ENCODE results near the gene YWHAE. TPM values are rescaled to one million over a fixed set of nuclear protein-coding genes. Genes with fewer than 3 reads are reported as not detected.
A peak's percentile ranks its signal among the peaks of the same experiment; 100 is the strongest.
"Not testable (repeated sequence)": the region's sequence is repeated elsewhere in the genome, so short reads cannot be mapped to it uniquely, and the experiment has no call there.

The YWHAE gene
- total RNA-seq, 2 experiments from 2014 or later: 267 to 646 TPM

- H3K36me3 ChIP-seq (ENCODE audit: insufficient read depth, low read length): peaks cover 70% of the 10 kb centered on the region
- H3K4me3 ChIP-seq (ENCODE audit: low read depth, low read length, poor library complexity, severe bottlenecking): no peak overlapping the region
- no peak overlapping the region for H2AFZ ChIP-seq (ENCODE audit: low read length)
- POLR2A ChIA-PET: interaction anchor here (0.5 to 1.8 kb wide), 4 partner anchors 12 to 111 kb away, joined by 3 to 8 read pairs (median 6); no protein-coding TSS in a partner anchor
- no peak overlapping the region for H3K27ac ChIP-seq (ENCODE audit: low read depth, low read length, poor library complexity, severe bottlenecking)
- peaks cover 100% of the 10 kb centered on the region for H3K79me2 ChIP-seq (ENCODE audit: insufficient read depth, low read depth, low read length)
- CTCF ChIA-PET (ENCODE audit: unreplicated experiment): interaction anchor here (1.2 kb wide), 1 partner anchor 13 kb away, joined by 3 read pairs; no protein-coding TSS in a partner anchor
- TF ChIP-seq EZH2phosphoT487 (IDR thresholded peaks at IDR 0.05; ENCODE audit: borderline replicate concordance, low read depth, low read length) (no peak), CTCF (conservative IDR thresholded peaks at IDR 0.05; ENCODE audit: low read length) (no peak)
- intact Hi-C loops (cut with micrococcal nuclease; ENCODE audit: unreplicated experiment): no loop called here
- no peaks in the 10 kb centered on the region for H3K9me3 ChIP-seq (ENCODE audit: low read length)
- H3K9me2 ChIP-seq (ENCODE audit: insufficient read depth, low read length): no peaks in the 10 kb centered on the region
- H4K20me1 ChIP-seq (ENCODE audit: insufficient read depth, low read length): peaks cover 40% of the 10 kb centered on the region
- BruUV-seq (replicated peaks): no TSS peak
- peak overlapping the region; percentile 22 for H3K4me2 ChIP-seq (ENCODE audit: low read length)
- DNase-seq (ENCODE audit: low spot score): no peak
- peaks cover 75% of the 10 kb centered on the region for H3K4me1 ChIP-seq (ENCODE audit: insufficient read depth, low read length, poor library complexity, severe bottlenecking)
Observed at GRCh38 chr17:1391577-1391976, 8.4 kb downstream of the YWHAE start.

- Histone ChIP-seq H3K79me2 (ENCODE audit: insufficient read depth, low read depth, low read length) (peaks cover 100% of the 10 kb centered on the region), H3K4me2 (ENCODE audit: low read length) (peak overlapping the region; percentile 22), H3K27ac (ENCODE audit: low read depth, low read length, poor library complexity, severe bottlenecking) (no peak overlapping the region), H3K9me3 (ENCODE audit: low read length) (no peaks in the 10 kb centered on the region), H3K4me3 (ENCODE audit: low read depth, low read length, poor library complexity, severe bottlenecking) (no peak overlapping the region), H2AFZ (ENCODE audit: low read length) (no peak overlapping the region), H3K4me1 (ENCODE audit: insufficient read depth, low read length, poor library complexity, severe bottlenecking) (peaks cover 84% of the 10 kb centered on the region), H4K20me1 (ENCODE audit: insufficient read depth, low read length) (peaks cover 48% of the 10 kb centered on the region), H3K9me2 (ENCODE audit: insufficient read depth, low read length) (no peaks in the 10 kb centered on the region), H3K36me3 (ENCODE audit: insufficient read depth, low read length) (peaks cover 67% of the 10 kb centered on the region)
- ChIA-PET CTCF (ENCODE audit: unreplicated experiment) (interaction anchor here (1.2 kb wide), 1 partner anchor 12 kb away, joined by 3 read pairs; no protein-coding TSS in a partner anchor), POLR2A (interaction anchor here (0.5 to 1.8 kb wide), 8 partner anchors 10 to 1008 kb away, joined by 3 to 8 read pairs (median 3); no protein-coding TSS in a partner anchor)
- intact Hi-C loops (cut with micrococcal nuclease; ENCODE audit: unreplicated experiment): no loop called here
- BruUV-seq (replicated peaks): TSS peak; percentile 4
- TF ChIP-seq EZH2phosphoT487 (IDR thresholded peaks at IDR 0.05; ENCODE audit: borderline replicate concordance, low read depth, low read length) (no peak), CTCF (conservative IDR thresholded peaks at IDR 0.05; ENCODE audit: low read length) (no peak)
- DNase-seq (ENCODE audit: low spot score): no peak
Observed at GRCh38 chr17:1390432-1391367, 9.3 kb downstream of the YWHAE start.

DNA sequence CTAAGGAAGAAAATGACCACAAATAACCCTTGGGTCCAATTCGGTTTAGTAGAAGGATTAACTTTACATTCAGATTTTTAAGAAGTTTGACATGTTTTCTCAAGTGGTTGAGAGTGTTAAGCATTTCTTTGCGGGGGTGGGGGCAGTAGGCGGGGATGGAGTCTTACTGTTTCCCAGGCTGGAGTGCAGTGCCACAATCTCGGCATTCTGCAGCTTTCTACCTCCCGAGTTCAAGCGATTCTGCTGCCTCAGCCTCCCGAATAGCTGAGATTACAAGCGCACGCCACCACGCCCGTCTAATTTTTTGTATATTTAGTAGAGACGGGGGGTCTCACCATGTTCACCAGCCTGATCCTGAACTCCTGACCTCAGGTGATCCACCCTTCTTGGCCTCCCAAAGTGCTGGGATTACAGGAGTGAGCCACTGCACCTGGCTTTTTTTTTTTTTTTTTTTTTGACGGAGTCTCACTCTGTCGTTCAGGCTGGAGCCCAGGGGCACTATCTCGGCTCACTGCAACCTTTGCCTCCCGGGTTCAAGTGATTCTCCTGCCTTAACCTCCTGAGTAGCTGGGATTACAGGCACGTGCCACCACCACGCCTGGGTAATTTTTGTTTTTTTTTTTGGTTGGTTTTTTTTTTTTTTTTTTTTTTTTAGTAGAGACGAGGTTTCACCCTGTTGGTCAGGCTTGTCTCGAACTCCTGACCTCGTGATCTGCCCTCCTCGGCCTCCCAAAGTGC is 12.4 kb downstream of the YWHAE start:
- POLR2A ChIA-PET: interaction anchor here (0.8 kb wide), 1 partner anchor 22 kb away, joined by 4 read pairs; no protein-coding TSS in a partner anchor
- CTCF ChIA-PET (ENCODE audit: unreplicated experiment): not testable (repeated sequence)

GRCh38 chr17:1386675-1387190 is 13.3 kb downstream of the YWHAE start:
- CTCF ChIA-PET (ENCODE audit: unreplicated experiment): not testable (repeated sequence)
- H3K4me1 ChIP-seq (ENCODE audit: insufficient read depth, low read length, poor library complexity, severe bottlenecking): peaks cover 57% of the 10 kb centered on the region

More for the DNA sequence above, 12.4 kb downstream of the YWHAE start:
- Histone ChIP-seq H4K20me1 (ENCODE audit: insufficient read depth, low read length) (peaks cover 47% of the 10 kb centered on the region), H3K4me2 (ENCODE audit: low read length) (0 out of 2 replicates have a peak overlapping the region, but pooled peaks have one; percentile 1), H3K36me3 (ENCODE audit: insufficient read depth, low read length) (peaks cover 78% of the 10 kb centered on the region), H3K4me1 (ENCODE audit: insufficient read depth, low read length, poor library complexity, severe bottlenecking) (peaks cover 66% of the 10 kb centered on the region), H3K79me2 (ENCODE audit: insufficient read depth, low read depth, low read length) (peaks cover 100% of the 10 kb centered on the region)
- H3K27ac ChIP-seq (ENCODE audit: low read depth, low read length, poor library complexity, severe bottlenecking); BruUV-seq (replicated peaks); intact Hi-C loops (cut with micrococcal nuclease; ENCODE audit: unreplicated experiment); DNase-seq (ENCODE audit: low spot score); H3K9me3 ChIP-seq (ENCODE audit: low read length); H3K4me3 ChIP-seq (ENCODE audit: low read depth, low read length, poor library complexity, severe bottlenecking); H3K9me2 ChIP-seq (ENCODE audit: insufficient read depth, low read length); H2AFZ ChIP-seq (ENCODE audit: low read length): not testable (repeated sequence)

More at GRCh38 chr17:1386675-1387190, 13.3 kb downstream of the YWHAE start:
- POLR2A ChIA-PET: interaction anchor here (0.9 kb wide), 1 partner anchor 10 kb away, joined by 3 read pairs; no protein-coding TSS in a partner anchor
- Histone ChIP-seq H3K4me2 (ENCODE audit: low read length) (peak overlapping the region; percentile 18; the same call in 1 of the 2 replicates), H3K36me3 (ENCODE audit: insufficient read depth, low read length) (peaks cover 72% of the 10 kb centered on the region), H3K79me2 (ENCODE audit: insufficient read depth, low read depth, low read length) (peaks cover 98% of the 10 kb centered on the region), H4K20me1 (ENCODE audit: insufficient read depth, low read length) (peaks cover 47% of the 10 kb centered on the region)
- DNase-seq (ENCODE audit: low spot score); intact Hi-C loops (cut with micrococcal nuclease; ENCODE audit: unreplicated experiment); H3K9me3 ChIP-seq (ENCODE audit: low read length); H3K4me3 ChIP-seq (ENCODE audit: low read depth, low read length, poor library complexity, severe bottlenecking); H3K27ac ChIP-seq (ENCODE audit: low read depth, low read length, poor library complexity, severe bottlenecking); H2AFZ ChIP-seq (ENCODE audit: low read length); H3K9me2 ChIP-seq (ENCODE audit: insufficient read depth, low read length); BruUV-seq (replicated peaks): not testable (repeated sequence)
